HG02870 (cell line): Measurements from ENCODE around the gene APOL4.
"Not testable (repeated sequence)": the region's sequence is repeated elsewhere in the genome, so short reads cannot be mapped to it uniquely, and the experiment has no call there.

Experiments
- ATAC-seq: cut with Tn5 transposase; IDR thresholded peaks from one replicate; pipeline ENCODE4 v1.9.1; 2021; ENCODE audit warnings: mild to moderate bottlenecking, moderate library complexity; ENCODE audit not compliant: unreplicated experiment

APOL4 gene

GRCh38 chr22:36156515-36157419 is 44.8 kb downstream of the APOL4 start:
- no peak for ATAC-seq

DNA sequence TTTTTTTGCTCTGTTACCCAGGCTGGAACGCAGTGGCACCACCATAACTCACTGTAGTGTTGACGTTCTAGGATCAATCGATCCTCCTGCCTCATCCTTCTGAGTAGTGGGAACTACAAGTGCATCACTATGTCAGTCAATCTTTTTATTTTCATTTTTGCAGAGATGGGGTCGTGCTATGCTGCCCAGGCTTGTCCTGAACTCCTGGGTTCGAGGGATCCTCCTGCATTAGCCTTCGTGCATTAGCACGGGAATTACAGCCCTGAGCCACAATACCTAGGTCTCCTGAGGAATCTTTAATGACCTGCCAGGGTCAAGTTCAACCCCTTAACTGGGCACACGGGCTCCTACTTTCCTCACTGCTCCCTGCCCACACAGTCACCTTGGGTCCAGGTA is 45.5 kb downstream of the APOL4 start:
- no peak for ATAC-seq

DNA sequence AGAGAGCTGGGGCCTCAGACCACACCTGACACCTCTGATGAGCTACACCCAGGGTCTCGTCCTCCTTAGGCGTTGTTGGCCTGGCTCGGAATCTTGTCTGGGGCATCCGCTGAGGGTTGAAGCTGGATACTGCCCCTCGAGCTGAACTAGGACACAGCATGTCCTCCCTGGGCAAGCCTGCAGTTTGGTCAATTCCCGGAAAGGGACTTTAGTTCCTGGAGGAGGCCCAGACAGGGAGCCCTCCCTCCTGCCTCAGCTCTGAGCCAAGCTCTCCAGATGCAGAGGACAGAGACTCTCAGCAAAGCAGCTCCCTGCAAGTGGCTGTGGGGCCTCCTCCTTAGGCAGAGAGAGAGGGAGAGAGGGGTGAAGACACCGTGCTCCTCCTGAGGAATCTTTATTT is 45.9 kb downstream of the APOL4 start:
- no peak for ATAC-seq

GRCh38 chr22:36154423-36154945 is 47.1 kb downstream of the APOL4 start:
- ATAC-seq, result no peak

- ATAC-seq, result no peak
Measured at GRCh38 chr22:36153501-36154422, 47.8 kb downstream of the APOL4 start.

DNA sequence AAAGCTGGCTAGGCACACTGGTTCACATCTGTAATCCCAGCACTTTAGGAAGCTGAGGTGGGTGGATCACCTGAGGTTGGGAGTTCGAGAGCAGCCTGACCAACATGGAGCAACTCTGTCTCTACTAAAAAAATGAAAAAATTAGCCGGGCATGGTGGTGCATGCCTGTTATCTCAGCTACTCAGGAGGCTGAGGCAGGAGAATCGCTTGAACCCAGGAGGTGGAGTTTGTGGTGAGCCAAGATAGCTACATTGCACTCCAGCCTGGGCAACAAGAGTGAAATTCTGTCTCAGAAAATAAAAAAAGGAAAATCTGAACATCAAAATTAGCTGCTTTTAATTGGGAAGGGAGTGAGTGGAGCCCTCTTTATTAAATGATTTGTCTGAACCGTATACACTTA is 48.8 kb downstream of the APOL4 start:
- not testable (repeated sequence) for ATAC-seq

GRCh38 chr22:36152088-36152487 is 49.5 kb downstream of the APOL4 start:
- ATAC-seq, result no peak

DNA sequence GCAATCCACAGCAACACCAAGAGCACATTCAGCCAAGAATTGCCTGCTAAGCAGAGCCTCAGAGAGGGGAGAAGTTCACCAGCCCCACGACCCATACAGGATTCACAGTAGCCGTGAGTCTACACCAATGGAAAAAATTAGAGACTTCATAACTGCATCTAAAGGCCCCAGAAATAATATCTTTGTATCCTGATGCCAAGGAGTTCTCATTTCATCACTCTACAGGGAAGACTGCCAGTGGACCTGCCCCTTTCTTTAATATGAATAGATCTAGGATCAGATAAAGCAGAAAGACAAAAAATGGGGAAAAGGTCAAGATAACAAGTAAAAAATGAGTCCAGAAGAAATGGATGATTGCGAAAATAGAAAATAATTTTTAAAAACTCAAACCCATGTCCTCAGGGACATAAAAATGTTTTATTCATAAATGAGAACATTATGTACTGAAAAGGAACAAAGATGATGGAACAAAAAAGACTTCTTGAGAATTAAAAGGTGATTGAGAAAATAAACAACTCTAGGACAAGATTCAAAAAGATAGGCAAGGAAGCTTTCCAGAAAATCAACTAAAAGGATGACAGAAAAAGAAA is 50.5 kb downstream of the APOL4 start:
- no peak for ATAC-seq

GRCh38 chr22:36149441-36149840 is 52.2 kb downstream of the APOL4 start:
- no peak for ATAC-seq

DNA sequence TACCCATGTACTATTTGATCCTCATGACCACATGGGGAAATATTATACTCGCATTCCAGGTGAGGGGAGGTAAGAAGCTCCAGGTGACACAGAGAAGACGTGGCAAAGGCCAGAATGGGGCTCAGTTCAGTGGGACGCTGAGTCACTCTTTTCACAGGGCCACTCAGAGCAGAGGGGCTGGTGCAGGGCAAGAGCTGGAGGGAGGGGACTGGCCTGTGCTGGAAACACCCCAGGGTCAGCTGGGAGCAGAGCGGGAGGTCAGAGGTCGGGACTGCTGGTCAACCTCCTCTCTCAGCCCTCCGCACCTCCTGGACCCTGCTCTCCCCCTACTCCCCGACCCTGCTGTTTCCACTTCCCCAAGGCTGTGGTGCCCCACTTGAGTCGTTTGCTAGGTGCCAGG is 53.2 kb downstream of the APOL4 start:
- no peak for ATAC-seq

- no peak for ATAC-seq
Measured at GRCh38 chr22:36147196-36147791, 54.3 kb downstream of the APOL4 start.

- ATAC-seq, result no peak
Measured at GRCh38 chr22:36145881-36146280, 55.7 kb downstream of the APOL4 start.

GRCh38 chr22:36144886-36145541 is 56.6 kb downstream of the APOL4 start:
- ATAC-seq, result no peak

DNA sequence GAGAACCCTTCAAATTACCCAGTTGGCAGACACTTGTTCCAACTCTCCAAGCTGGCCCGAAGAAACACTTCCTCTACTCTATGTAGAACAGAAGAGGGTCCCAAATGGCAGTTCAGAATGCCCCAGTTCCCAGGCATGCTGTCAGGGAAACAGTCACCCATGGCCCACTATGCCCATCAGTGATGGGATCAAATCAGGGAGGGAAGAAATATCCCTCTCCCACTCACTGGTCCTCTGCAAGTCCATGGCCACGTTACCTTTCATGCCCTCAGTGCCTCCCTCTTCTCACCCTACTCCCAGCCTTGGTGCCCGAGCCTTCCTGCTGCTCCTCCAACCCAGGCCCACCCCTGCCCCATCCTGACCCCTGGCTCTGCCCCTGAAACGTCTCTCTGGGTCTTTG is 57.7 kb downstream of the APOL4 start:
- no peak for ATAC-seq

DNA sequence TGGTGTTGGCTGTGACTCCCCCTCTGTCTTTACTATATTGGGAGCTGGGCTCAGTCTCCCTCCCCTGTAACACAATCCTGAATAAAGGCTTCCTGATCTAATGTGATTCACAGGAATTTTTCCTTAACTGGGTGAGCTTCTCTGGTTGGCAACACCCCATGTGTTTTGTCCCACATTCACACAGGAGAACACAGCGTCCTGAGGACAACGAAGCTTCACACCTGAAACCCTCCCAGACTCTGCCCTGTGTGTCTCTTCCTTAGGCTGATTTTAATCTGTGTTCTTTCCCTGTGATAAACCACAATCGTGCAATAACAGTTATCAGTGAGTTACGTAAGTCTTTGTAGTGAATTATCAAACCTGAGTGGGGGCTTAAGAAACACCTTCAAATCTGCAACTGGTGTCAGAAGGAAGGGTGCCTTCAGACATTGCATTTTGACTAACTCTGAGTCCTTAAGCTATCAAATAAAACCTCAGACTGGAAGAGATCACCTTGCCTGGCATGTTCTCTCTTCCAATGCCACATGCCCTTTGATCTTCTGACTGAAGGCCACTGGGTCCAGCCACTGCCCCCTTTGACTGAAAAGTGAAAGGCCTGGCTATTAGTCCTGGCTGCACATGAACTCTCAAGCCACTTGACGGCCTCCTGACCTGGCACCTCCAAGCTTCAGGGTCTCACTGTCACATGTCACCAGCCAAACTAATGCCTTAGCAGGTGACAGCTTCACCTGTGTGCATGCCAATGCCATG is 58.4 kb downstream of the APOL4 start:
- no peak for ATAC-seq

DNA sequence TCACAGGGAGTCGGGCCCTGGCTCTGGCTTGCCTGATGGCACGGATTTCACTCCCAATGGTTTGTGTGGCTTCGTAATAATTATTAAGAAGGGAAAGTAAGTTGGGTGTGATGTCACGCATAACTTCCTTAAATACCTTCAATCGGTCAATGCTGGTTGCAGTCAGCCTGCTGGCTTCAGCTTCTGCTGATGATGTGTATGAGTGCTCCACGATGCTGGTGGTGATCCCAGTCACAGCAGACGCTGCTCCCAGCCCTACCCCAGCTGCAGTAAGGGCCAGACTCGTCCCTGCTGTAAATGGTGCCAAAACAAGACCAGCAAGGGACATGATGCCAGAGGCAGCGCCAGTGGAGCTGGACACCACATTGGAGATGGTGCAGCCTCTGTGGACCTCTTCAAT is 60.1 kb downstream of the APOL4 start:
- no peak for ATAC-seq
